PC-3 (cell line): Measurements from ENCODE around the gene APCDD1. TPM values are rescaled to one million over a fixed set of nuclear protein-coding genes. Genes with fewer than 3 reads are reported as not detected.

Experiments used
- ATAC-seq: fragments of 200-7000 bp; cut with Tn5 transposase; 2 replicates; pipeline ENCODE4 v1.9.1; 2020; ENCODE audit warnings: mild to moderate bottlenecking, moderate library complexity
- BruUV-seq: library from RNA; stranded (reverse); fragments of 400-500 nt; replicated peaks from 2 replicates; lab custom pipeline; 2021; lab: Mats Ljungman, UMichigan
- CTCF ChIA-PET: fragments of 300-600 bp; sonication (Branson Sonifier 250); formaldehyde crosslinking; loops from one replicate; lab custom pipeline; 2022; ENCODE audit warnings: antibody characterized with exemption; lab: Charles Lee
- POLR2A ChIA-PET: fragments of 300-600 bp; sonication (Branson Sonifier 250); formaldehyde crosslinking; loops from one replicate; lab custom pipeline; 2022; ENCODE audit warnings: antibody characterized with exemption; ENCODE audit not compliant: unreplicated experiment; lab: Charles Lee
- DNase-seq: peaks from one replicate; pipeline ENCODE4 v3.0.0-alpha.2; 2015
- H2AFZ ChIP-seq: fragments of 300-600 bp; sonication (generic); 2 replicates; pipeline ENCODE4 v1.6.0; 2016; ENCODE audit warnings: antibody characterized with exemption, low read length
- H3F3A ChIP-seq: fragments of 300-600 bp; sonication (generic); one replicate; pipeline ENCODE4 v1.6.0; 2017; ENCODE audit warnings: antibody characterized with exemption, low read length, control low read depth, mild to moderate bottlenecking; ENCODE audit not compliant: unreplicated experiment
- H3K27ac ChIP-seq: fragments of 300-600 bp; sonication (generic); 2 replicates; pipeline ENCODE4 v1.5.1; 2016; ENCODE audit warnings: mild to moderate bottlenecking, low read length
- H3K27me3 ChIP-seq: fragments of 300-600 bp; sonication (generic); 2 replicates; pipeline ENCODE4 v1.6.1; 2016; ENCODE audit warnings: low read length, mixed read lengths
- H3K36me3 ChIP-seq: fragments of 300-600 bp; sonication (generic); 2 replicates; pipeline ENCODE4 v1.6.1; 2016; ENCODE audit warnings: low read depth, mixed run types, low read length, mixed read lengths
- H3K4me1 ChIP-seq: fragments of 300-600 bp; sonication (generic); 2 replicates; pipeline ENCODE4 v1.5.1; 2016; ENCODE audit warnings: low read length; ENCODE audit not compliant: insufficient read depth
- H3K4me2 ChIP-seq: fragments of 300-600 bp; sonication (generic); 2 replicates; pipeline ENCODE4 v1.6.0; 2016; ENCODE audit warnings: low read length
- H3K4me3 ChIP-seq: fragments of 300-600 bp; sonication (generic); 2 replicates; pipeline ENCODE4 v1.5.1; 2016; ENCODE audit warnings: mild to moderate bottlenecking, low read length, mixed read lengths
- H3K79me2 ChIP-seq: fragments of 300-600 bp; sonication (generic); 2 replicates; pipeline ENCODE4 v1.6.1; 2017; ENCODE audit warnings: low read length, mixed read lengths
- H3K9ac ChIP-seq: fragments of 300-600 bp; sonication (generic); 2 replicates; pipeline ENCODE4 v1.6.0; 2016; ENCODE audit warnings: mild to moderate bottlenecking, low read length
- H3K9me2 ChIP-seq: fragments of 300-600 bp; sonication (generic); replicated peaks from 2 replicates; pipeline ENCODE4 v1.6.1; 2016; ENCODE audit warnings: mixed run types, low read length, mixed read lengths
- H3K9me3 ChIP-seq: fragments of 300-600 bp; sonication (generic); 2 replicates; pipeline ENCODE4 v1.6.1; 2016; ENCODE audit warnings: low read length, mixed read lengths
- H4K20me1 ChIP-seq: fragments of 300-600 bp; sonication (generic); 2 replicates; pipeline ENCODE4 v1.6.1; 2016; ENCODE audit warnings: low read length, mixed read lengths
- EZH2 ChIP-seq: fragments of 300-600 bp; sonication (generic); IDR thresholded peaks from one replicate; pipeline ENCODE4 v1.6.1; 2017; ENCODE audit warnings: antibody characterized with exemption, mild to moderate bottlenecking, low read length; ENCODE audit not compliant: unreplicated experiment
- EZH2phosphoT487 ChIP-seq: fragments of 300-600 bp; sonication (generic); IDR thresholded peaks from 2 replicates; pipeline ENCODE4 v1.6.1; 2018; ENCODE audit warnings: mild to moderate bottlenecking, antibody characterized with exemption, low read length, borderline replicate concordance
- intact Hi-C: fragments of 100-400 bp; cut with micrococcal nuclease; formaldehyde crosslinking; loops from 2 replicates; pipeline ENCODE4 v1.9.0; 2023
- total RNA-seq: library from RNA; depleted of rRNA; stranded (reverse); fragments of >200 nt; gene quantifications from 2 replicates; pipeline ENCODE4 v1.2.3, GENCODE V29; 2014
- TF ChIP-seq, protein P1 (sequence below): fragments of 300-600 bp; sonication (generic); conservative IDR thresholded peaks from 2 replicates; pipeline ENCODE4 v1.5.1; 2017; ENCODE audit warnings: antibody characterized with exemption, low read depth, mild to moderate bottlenecking, low read length

The APCDD1 gene
- total RNA-seq, 1 experiment from 2014 or later, result not detected

DNA sequence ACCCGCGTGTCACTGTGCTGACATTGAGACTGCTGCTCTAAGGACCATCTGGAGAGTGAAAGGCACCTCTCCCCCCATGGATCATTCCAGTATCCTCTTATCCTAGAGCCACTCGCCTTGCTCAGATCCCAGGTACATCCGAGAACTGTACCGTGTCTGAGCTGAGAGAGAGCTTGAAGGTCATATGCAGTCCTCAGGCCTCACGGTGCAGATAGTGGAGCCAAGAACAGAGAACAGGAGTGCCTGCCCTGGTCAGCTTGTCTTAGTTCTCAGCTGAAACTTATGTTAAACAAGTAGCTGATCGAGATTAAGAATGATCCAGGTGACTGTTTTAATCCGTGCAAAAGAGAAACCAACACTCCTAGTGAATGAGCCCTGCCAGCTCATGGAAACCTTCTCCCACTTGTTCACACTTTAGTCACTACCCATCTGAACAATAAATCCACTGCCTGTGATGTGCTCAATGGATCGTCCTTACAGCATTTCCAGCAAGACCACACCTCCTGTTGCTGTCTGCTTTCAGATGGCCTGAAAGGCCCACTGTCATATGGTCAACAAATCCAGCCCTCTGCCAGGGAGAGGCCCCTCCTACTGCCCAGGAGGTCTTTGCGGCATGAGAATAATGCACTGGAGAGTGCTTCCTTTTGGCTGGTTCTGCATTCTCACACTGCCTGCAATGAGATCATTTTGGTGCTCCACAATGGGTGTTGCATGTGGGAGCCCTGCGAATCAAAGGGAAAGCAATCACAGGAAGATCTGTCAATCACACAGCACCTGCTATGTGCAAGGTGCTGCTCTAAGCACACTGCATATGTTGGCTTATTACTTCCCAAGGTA is 43.7 kb upstream of the APCDD1 start:
- H3K27me3 ChIP-seq, result peaks cover 48% of the 10 kb centered on the region
- H2AFZ ChIP-seq, result no peak overlapping the region
- no peak overlapping the region for H3K4me3 ChIP-seq
- no peak for ATAC-seq
- H3F3A ChIP-seq, result no peaks in the 10 kb centered on the region
- no peaks in the 10 kb centered on the region for H3K9me2 ChIP-seq
- H3K4me1 ChIP-seq, result no peaks in the 10 kb centered on the region
- intact Hi-C loops, result no loop called here
- no peak overlapping the region for H3K27ac ChIP-seq
- TF ChIP-seq EZH2, result no peak
- TF ChIP-seq EZH2phosphoT487, result no peak
- TF ChIP-seq, protein P1, sequence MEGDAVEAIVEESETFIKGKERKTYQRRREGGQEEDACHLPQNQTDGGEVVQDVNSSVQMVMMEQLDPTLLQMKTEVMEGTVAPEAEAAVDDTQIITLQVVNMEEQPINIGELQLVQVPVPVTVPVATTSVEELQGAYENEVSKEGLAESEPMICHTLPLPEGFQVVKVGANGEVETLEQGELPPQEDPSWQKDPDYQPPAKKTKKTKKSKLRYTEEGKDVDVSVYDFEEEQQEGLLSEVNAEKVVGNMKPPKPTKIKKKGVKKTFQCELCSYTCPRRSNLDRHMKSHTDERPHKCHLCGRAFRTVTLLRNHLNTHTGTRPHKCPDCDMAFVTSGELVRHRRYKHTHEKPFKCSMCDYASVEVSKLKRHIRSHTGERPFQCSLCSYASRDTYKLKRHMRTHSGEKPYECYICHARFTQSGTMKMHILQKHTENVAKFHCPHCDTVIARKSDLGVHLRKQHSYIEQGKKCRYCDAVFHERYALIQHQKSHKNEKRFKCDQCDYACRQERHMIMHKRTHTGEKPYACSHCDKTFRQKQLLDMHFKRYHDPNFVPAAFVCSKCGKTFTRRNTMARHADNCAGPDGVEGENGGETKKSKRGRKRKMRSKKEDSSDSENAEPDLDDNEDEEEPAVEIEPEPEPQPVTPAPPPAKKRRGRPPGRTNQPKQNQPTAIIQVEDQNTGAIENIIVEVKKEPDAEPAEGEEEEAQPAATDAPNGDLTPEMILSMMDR, result no peak
- no TSS peak for BruUV-seq
- H4K20me1 ChIP-seq, result no peaks in the 10 kb centered on the region
- no peaks in the 10 kb centered on the region for H3K36me3 ChIP-seq
- H3K9ac ChIP-seq, result no peak overlapping the region
- no peak overlapping the region for H3K4me2 ChIP-seq
- CTCF ChIA-PET, result no interaction called here
- no peaks in the 10 kb centered on the region for H3K9me3 ChIP-seq
- POLR2A ChIA-PET, result no interaction called here
- no peak for DNase-seq
- H3K79me2 ChIP-seq, result no peaks in the 10 kb centered on the region

DNA sequence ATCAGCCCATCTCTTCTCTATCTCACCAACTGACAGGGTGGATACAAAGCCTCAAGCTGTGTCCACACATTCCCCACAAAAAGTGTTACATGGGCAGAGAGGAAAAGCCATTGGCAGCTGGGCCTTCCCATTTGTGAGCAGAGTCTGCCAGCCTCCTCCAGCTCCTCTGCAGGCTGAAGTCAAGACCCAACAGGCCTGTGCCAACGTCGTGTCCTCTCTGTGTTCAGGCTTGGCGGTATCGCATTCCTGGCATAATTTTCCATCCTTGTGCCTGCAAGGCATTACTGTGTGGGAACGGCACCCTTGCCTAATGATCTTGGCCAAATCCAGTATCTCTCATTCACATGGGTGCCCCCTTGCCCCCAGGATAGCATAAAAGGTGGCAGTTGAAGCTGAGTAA is 41.5 kb upstream of the APCDD1 start:
- Histone ChIP-seq H3K36me3 (no peaks in the 10 kb centered on the region), H3K4me2 (no peak overlapping the region), H3F3A (no peaks in the 10 kb centered on the region), H3K4me3 (no peak overlapping the region), H2AFZ (no peak overlapping the region), H3K9me2 (no peaks in the 10 kb centered on the region), H3K27me3 (peaks cover 42% of the 10 kb centered on the region), H3K9me3 (no peaks in the 10 kb centered on the region), H3K9ac (no peak overlapping the region), H3K27ac (no peak overlapping the region), H3K79me2 (no peaks in the 10 kb centered on the region), H4K20me1 (no peaks in the 10 kb centered on the region), H3K4me1 (no peaks in the 10 kb centered on the region)
- intact Hi-C loops, result no loop called here
- CTCF ChIA-PET, result no interaction called here
- ATAC-seq (no peak), DNase-seq (no peak)
- no TSS peak for BruUV-seq
- POLR2A ChIA-PET, result no interaction called here
- TF ChIP-seq, protein P1, result no peak
- TF ChIP-seq EZH2phosphoT487, result no peak
- no peak for TF ChIP-seq EZH2

DNA sequence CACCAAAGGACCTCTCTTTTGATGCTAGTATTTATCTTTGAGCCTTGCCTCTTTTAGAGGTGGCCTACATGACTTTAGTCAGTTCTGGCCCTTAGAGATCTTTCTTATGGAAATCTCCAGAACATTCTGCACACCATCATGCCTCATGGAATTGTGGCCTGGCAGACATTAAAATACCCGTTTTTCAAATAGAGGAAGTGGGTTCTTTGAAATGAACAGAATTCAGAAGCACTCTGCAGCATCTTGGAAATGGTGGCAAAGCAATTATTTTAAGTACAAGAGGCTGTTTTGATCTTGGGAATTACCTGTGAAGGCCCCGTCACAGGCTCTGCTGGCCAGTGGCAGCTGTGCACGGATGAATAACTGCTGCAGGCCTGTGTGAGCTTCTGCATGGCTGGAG is 40.7 kb upstream of the APCDD1 start:
- Histone ChIP-seq H3K4me1 (no peaks in the 10 kb centered on the region), H3K4me2 (no peak overlapping the region), H3K9me2 (no peaks in the 10 kb centered on the region), H3K79me2 (no peaks in the 10 kb centered on the region), H3K36me3 (no peaks in the 10 kb centered on the region), H4K20me1 (no peaks in the 10 kb centered on the region), H3F3A (no peaks in the 10 kb centered on the region), H3K9ac (no peak overlapping the region), H3K9me3 (no peaks in the 10 kb centered on the region), H3K27ac (no peak overlapping the region), H3K27me3 (peaks cover 37% of the 10 kb centered on the region), H2AFZ (no peak overlapping the region), H3K4me3 (no peak overlapping the region)
- DNase-seq, result no peak
- ATAC-seq, result no peak
- intact Hi-C loops, result no loop called here
- ChIA-PET POLR2A (no interaction called here), CTCF (no interaction called here)
- BruUV-seq, result no TSS peak
- TF ChIP-seq EZH2phosphoT487 (no peak), EZH2 (no peak)
- TF ChIP-seq, protein P1, result no peak
